ENCODE data around the gene ME3. TPM values are rescaled to one million over a fixed set of nuclear protein-coding genes. Genes with fewer than 3 reads are reported as not detected.
"Not testable (repeated sequence)": the region's sequence is repeated elsewhere in the genome, so short reads cannot be mapped to it uniquely, and the experiment has no call there.

Gene ME3
- total RNA-seq, 4 donors from 2014 or later: 1.9 to 18.3 (median 5.6) TPM

DNA sequence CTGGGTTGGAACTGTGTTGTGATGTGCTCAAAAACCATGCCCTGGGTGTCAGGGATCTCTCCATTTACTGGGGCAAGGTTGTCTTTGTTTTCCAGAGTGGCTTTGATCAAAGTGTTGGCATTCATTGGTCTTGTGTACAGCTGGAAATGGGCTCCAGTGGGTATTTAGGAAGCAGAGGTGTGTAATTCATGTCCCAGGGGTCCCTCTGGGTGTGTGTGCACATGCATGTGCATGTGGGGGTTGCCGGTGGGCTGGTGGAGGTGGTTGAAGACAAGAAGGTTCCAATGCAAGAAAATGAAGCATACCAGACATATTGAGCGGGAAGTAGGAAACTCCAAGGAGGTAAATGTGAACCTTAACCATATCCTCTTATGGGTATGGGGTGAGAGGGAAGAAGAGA lies 121.7 kb downstream of the ME3 start:
- H3K27me3 ChIP-seq: no peaks in the 10 kb centered on the region
- 92 to 98% methylated on average over 2 of the region's 2 CpGs for WGBS, 2 donors
- H3K27ac ChIP-seq: peak overlapping the region in 3 of 4 donors; percentile 49 to 76 (median 57)
- H3K9me3 ChIP-seq: no peaks in the 10 kb centered on the region
- DNase-seq: no peak
- H3K36me3 ChIP-seq: peaks cover 0 to 3% (median 0%) of the 10 kb centered on the region in 3 donors
- peaks cover 5 to 32% (median 5%) of the 10 kb centered on the region in 3 donors for H3K4me1 ChIP-seq
- no peak overlapping the region for H3K4me3 ChIP-seq
- TF ChIP-seq, protein P1, sequence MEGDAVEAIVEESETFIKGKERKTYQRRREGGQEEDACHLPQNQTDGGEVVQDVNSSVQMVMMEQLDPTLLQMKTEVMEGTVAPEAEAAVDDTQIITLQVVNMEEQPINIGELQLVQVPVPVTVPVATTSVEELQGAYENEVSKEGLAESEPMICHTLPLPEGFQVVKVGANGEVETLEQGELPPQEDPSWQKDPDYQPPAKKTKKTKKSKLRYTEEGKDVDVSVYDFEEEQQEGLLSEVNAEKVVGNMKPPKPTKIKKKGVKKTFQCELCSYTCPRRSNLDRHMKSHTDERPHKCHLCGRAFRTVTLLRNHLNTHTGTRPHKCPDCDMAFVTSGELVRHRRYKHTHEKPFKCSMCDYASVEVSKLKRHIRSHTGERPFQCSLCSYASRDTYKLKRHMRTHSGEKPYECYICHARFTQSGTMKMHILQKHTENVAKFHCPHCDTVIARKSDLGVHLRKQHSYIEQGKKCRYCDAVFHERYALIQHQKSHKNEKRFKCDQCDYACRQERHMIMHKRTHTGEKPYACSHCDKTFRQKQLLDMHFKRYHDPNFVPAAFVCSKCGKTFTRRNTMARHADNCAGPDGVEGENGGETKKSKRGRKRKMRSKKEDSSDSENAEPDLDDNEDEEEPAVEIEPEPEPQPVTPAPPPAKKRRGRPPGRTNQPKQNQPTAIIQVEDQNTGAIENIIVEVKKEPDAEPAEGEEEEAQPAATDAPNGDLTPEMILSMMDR (IDR thresholded peaks at IDR 0.05): no peak
- TF ChIP-seq POLR2A (IDR thresholded peaks at IDR 0.05): no peak
- intact Hi-C loops (cut with DNase I): no loop called here

GRCh38 chr11:86548271-86548917 lies 124.0 kb downstream of the ME3 start:
- DNase-seq: no peak
- Histone ChIP-seq H3K27ac (peak overlapping the region; percentile 40 to 77 (median 67)), H3K9me3 (no peaks in the 10 kb centered on the region), H3K27me3 (no peaks in the 10 kb centered on the region), H3K36me3 (peaks cover 0 to 3% (median 0%) of the 10 kb centered on the region in 3 donors), H3K4me1 (peaks cover 5 to 32% (median 5%) of the 10 kb centered on the region in 3 donors), H3K4me3 (no peak overlapping the region)
- intact Hi-C loops (cut with DNase I): no loop called here
- WGBS, 2 donors: 48 to 50% methylated on average over 6 of the region's 6 CpGs
- no peak for TF ChIP-seq POLR2A (IDR thresholded peaks at IDR 0.05)
- TF ChIP-seq, protein P1 (IDR thresholded peaks at IDR 0.05): no peak

DNA sequence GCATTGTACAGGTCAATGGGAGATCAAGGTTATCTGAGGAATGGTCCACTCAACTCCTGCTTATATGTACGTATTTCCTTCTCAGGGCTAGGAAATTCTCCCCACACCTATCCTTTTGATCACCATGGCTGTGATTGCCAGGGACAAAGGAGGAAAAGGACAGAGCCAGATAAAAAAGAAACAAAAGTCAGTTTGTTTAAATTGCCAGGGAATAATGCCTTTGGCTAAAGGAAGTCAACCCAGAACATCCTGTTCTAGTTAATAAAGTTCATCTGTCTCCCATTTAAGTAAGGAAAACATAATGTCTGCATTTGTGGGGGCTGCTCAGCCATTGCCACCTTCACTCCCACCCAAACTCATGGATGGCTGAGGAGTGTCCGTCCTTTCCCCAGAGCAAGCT lies 124.7 kb downstream of the ME3 start:
- intact Hi-C loops (cut with DNase I): no loop called here
- TF ChIP-seq, protein P1 (IDR thresholded peaks at IDR 0.05): no peak
- no peak for TF ChIP-seq POLR2A (IDR thresholded peaks at IDR 0.05)
- WGBS, 2 donors: 60 to 65% methylated on average over 2 of the region's 2 CpGs

DNA sequence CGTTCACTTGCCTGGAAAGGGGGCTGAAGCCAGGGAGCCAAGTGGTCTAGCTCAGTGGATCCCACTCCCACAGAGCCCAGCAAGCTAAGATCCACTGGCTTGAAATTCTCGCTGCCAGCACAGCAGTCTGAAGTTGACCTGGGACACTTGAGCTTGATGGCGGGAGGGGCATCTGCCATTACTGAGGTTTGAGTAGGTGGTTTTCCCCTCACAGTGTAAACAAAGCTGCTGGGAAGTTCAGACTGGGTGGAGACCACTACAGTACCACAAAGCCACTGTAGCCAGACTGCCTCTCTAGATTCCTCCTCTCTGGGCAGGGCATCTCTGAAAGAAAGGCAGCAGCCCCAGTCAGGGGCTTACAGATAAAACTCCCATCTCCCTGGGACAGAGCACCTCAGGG lies 131.1 kb downstream of the ME3 start:
- H3K4me3 ChIP-seq; intact Hi-C loops (cut with DNase I); DNase-seq; H3K27me3 ChIP-seq; H3K4me1 ChIP-seq; H3K36me3 ChIP-seq; H3K9me3 ChIP-seq; H3K27ac ChIP-seq: not testable (repeated sequence)
- WGBS, 2 donors: 80% methylated on average over 1 of the region's 3 CpGs; no CpG with 5 or more reads in 1 of the 2 donors

More for the DNA sequence above, 124.7 kb downstream of the ME3 start:
- peaks cover 5 to 32% (median 5%) of the 10 kb centered on the region in 3 donors for H3K4me1 ChIP-seq
- H3K36me3 ChIP-seq: no peaks in the 10 kb centered on the region
- H3K9me3 ChIP-seq: no peaks in the 10 kb centered on the region
- H3K4me3 ChIP-seq: no peak overlapping the region
- no peak for DNase-seq
- H3K27ac ChIP-seq: peak overlapping the region in 3 of 4 donors; percentile 60 to 77 (median 74)
- H3K27me3 ChIP-seq: no peaks in the 10 kb centered on the region

GRCh38 chr11:86538223-86538548 lies 134.2 kb downstream of the ME3 start:
- Histone ChIP-seq H3K9me3 (no peaks in the 10 kb centered on the region), H3K27ac (no peak overlapping the region), H3K4me3 (no peak overlapping the region), H3K4me1 (no peaks in the 10 kb centered on the region), H3K27me3 (no peaks in the 10 kb centered on the region), H3K36me3 (no peaks in the 10 kb centered on the region)
- no peak for DNase-seq
- intact Hi-C loops (cut with DNase I): no loop called here
- TF ChIP-seq, protein P1 (IDR thresholded peaks at IDR 0.05): no peak
- TF ChIP-seq POLR2A (IDR thresholded peaks at IDR 0.05): no peak
- WGBS, 2 donors: 64 to 73% methylated on average over 3 of the region's 3 CpGs
